ENCODE measurements around the gene SELENON. TPM values are rescaled to one million over a fixed set of nuclear protein-coding genes. Genes with fewer than 3 reads are reported as not detected.

SELENON gene
- total and polyA plus RNA-seq, 2 experiments from 2014 or later = 26.7 to 37.7 TPM

GRCh38 chr1:25793585-25794170, 6.3 kb upstream of the SELENON start:
- no peak for DNase-seq (ENCODE audit: low spot score)
- H2AFZ ChIP-seq = no peak overlapping the region
- no peaks in the 10 kb centered on the region for H4K20me1 ChIP-seq (ENCODE audit: insufficient read depth, poor library complexity, severe bottlenecking)
- no peaks in the 10 kb centered on the region for H3K27me3 ChIP-seq
- H3K27ac ChIP-seq = peak overlapping the region; percentile 30
- H3K36me3 ChIP-seq (replicated peaks; ENCODE audit: insufficient read depth, low read depth) = no peaks in the 10 kb centered on the region
- no peak overlapping the region for H3K4me2 ChIP-seq
- no peaks in the 10 kb centered on the region for H3K79me2 ChIP-seq
- no peaks in the 10 kb centered on the region for H3K9me2 ChIP-seq (replicated peaks; ENCODE audit: insufficient read depth)
- WGBS (ENCODE audit: low lambda C conversion rate, missing lambda C conversion rate) = 83% methylated on average over 7 of the region's 7 CpGs
- H3K9me3 ChIP-seq (ENCODE audit: low read depth) = no peaks in the 10 kb centered on the region
- peaks cover 10% of the 10 kb centered on the region for H3K4me1 ChIP-seq (ENCODE audit: insufficient read depth)
- H3K4me3 ChIP-seq = no peak overlapping the region
- TF ChIP-seq CTCF (IDR thresholded peaks at IDR 0.05; ENCODE audit: poor library complexity) (no peak), EZH2 (IDR thresholded peaks at IDR 0.05; ENCODE audit: borderline replicate concordance) (no peak), EZH2phosphoT487 (IDR thresholded peaks at IDR 0.05; ENCODE audit: low read depth, severe bottlenecking, unreplicated experiment) (no peak)

- H3K36me3 ChIP-seq (replicated peaks; ENCODE audit: insufficient read depth, low read depth) = no peaks in the 10 kb centered on the region
- no peak overlapping the region for H2AFZ ChIP-seq
- H3K79me2 ChIP-seq = no peaks in the 10 kb centered on the region
- 78% methylated on average over 8 of the region's 8 CpGs for WGBS (ENCODE audit: low lambda C conversion rate, missing lambda C conversion rate)
- H3K4me2 ChIP-seq = no peak overlapping the region
- H3K9me2 ChIP-seq (replicated peaks; ENCODE audit: insufficient read depth) = no peaks in the 10 kb centered on the region
- H3K27ac ChIP-seq = peak overlapping the region; percentile 30
- DNase-seq (ENCODE audit: low spot score) = no peak
- H3K9me3 ChIP-seq (ENCODE audit: low read depth) = no peaks in the 10 kb centered on the region
- H3K4me1 ChIP-seq (ENCODE audit: insufficient read depth) = peaks cover 13% of the 10 kb centered on the region
- no peaks in the 10 kb centered on the region for H3K27me3 ChIP-seq
- H4K20me1 ChIP-seq (ENCODE audit: insufficient read depth, poor library complexity, severe bottlenecking) = no peaks in the 10 kb centered on the region
- TF ChIP-seq EZH2phosphoT487 (IDR thresholded peaks at IDR 0.05; ENCODE audit: low read depth, severe bottlenecking, unreplicated experiment) = no peak
- no peak overlapping the region for H3K4me3 ChIP-seq
Measured at GRCh38 chr1:25794325-25794724, 5.7 kb upstream of the SELENON start.

GRCh38 chr1:25795211-25795610, 4.8 kb upstream of the SELENON start:
- H3K79me2 ChIP-seq = no peaks in the 10 kb centered on the region
- DNase-seq (ENCODE audit: low spot score) = peak; percentile 55
- no peaks in the 10 kb centered on the region for H3K27me3 ChIP-seq
- no peaks in the 10 kb centered on the region for H3K36me3 ChIP-seq (replicated peaks; ENCODE audit: insufficient read depth, low read depth)
- H3K4me3 ChIP-seq = no peak overlapping the region
- no peak overlapping the region for H2AFZ ChIP-seq
- WGBS (ENCODE audit: low lambda C conversion rate, missing lambda C conversion rate) = 29% methylated on average over 2 of the region's 2 CpGs
- H3K27ac ChIP-seq = peak overlapping the region; percentile 89
- no peaks in the 10 kb centered on the region for H3K9me2 ChIP-seq (replicated peaks; ENCODE audit: insufficient read depth)
- H3K4me1 ChIP-seq (ENCODE audit: insufficient read depth) = peaks cover 18% of the 10 kb centered on the region
- no peaks in the 10 kb centered on the region for H3K9me3 ChIP-seq (ENCODE audit: low read depth)
- H4K20me1 ChIP-seq (ENCODE audit: insufficient read depth, poor library complexity, severe bottlenecking) = no peaks in the 10 kb centered on the region
- peak overlapping the region; percentile 53 for H3K4me2 ChIP-seq
- no peak for TF ChIP-seq EZH2phosphoT487 (IDR thresholded peaks at IDR 0.05; ENCODE audit: low read depth, severe bottlenecking, unreplicated experiment)
- TF ChIP-seq EZH2 (IDR thresholded peaks at IDR 0.05; ENCODE audit: borderline replicate concordance) = no peak
- no peak for TF ChIP-seq CTCF (IDR thresholded peaks at IDR 0.05; ENCODE audit: poor library complexity)

- no peaks in the 10 kb centered on the region for H3K27me3 ChIP-seq
- H3K4me3 ChIP-seq = no peak overlapping the region
- H3K4me2 ChIP-seq = peak overlapping the region; percentile 53
- TF ChIP-seq EZH2 (IDR thresholded peaks at IDR 0.05; ENCODE audit: borderline replicate concordance) = no peak
- TF ChIP-seq EZH2phosphoT487 (IDR thresholded peaks at IDR 0.05; ENCODE audit: low read depth, severe bottlenecking, unreplicated experiment) = no peak
- TF ChIP-seq CTCF (IDR thresholded peaks at IDR 0.05; ENCODE audit: poor library complexity) = no peak
- H4K20me1 ChIP-seq (ENCODE audit: insufficient read depth, poor library complexity, severe bottlenecking) = no peaks in the 10 kb centered on the region
- H3K36me3 ChIP-seq (replicated peaks; ENCODE audit: insufficient read depth, low read depth) = no peaks in the 10 kb centered on the region
- no peak for DNase-seq (ENCODE audit: low spot score)
- peak overlapping the region; percentile 89 for H3K27ac ChIP-seq
- no peaks in the 10 kb centered on the region for H3K9me3 ChIP-seq (ENCODE audit: low read depth)
- peaks cover 25% of the 10 kb centered on the region for H3K4me1 ChIP-seq (ENCODE audit: insufficient read depth)
- 74% methylated on average over 22 of the region's 22 CpGs for WGBS (ENCODE audit: low lambda C conversion rate, missing lambda C conversion rate)
- no peaks in the 10 kb centered on the region for H3K9me2 ChIP-seq (replicated peaks; ENCODE audit: insufficient read depth)
- peaks cover 8% of the 10 kb centered on the region for H3K79me2 ChIP-seq
- H2AFZ ChIP-seq = no peak overlapping the region
Measured at GRCh38 chr1:25795946-25796810, 3.8 kb upstream of the SELENON start.

Measured in hepatocyte (in vitro differentiated cells).